Lower leg skin (tissue), 3 donors: ENCODE data around the gene TPSD1.

Experiments
- CTCF ChIP-seq, 3 donors: fragments of 450-650 bp; IDR thresholded peaks; one replicate each; pipeline ENCODE4 v1.5.1; 2016; ENCODE audit warnings: antibody characterized with exemption in 3 of 3, mild to moderate bottlenecking in 3 of 3, moderate library complexity in 2 of 3
- POLR2A ChIP-seq, 2 donors: fragments of 450-650 bp; IDR thresholded peaks; one replicate each; pipeline ENCODE4 v1.6.1; 2016 to 2017; ENCODE audit warnings: antibody characterized with exemption in 2 of 2, mild to moderate bottlenecking in 1 of 2, moderate library complexity in 1 of 2

- TF ChIP-seq POLR2A (IDR thresholded peaks at IDR 0.05) = no peak
- TF ChIP-seq CTCF (IDR thresholded peaks at IDR 0.05) = no peak
Measured at GRCh38 chr16:1279081-1279944, 23.4 kb downstream of the TPSD1 start.
